ENCODE results near the gene UBN2.

UBN2 gene

GRCh38 chr7:139230774-139231512, at the start of gene UBN2:
Gene UBN2 (plus strand): TSS chr7:139231237. CDS start chr7:139231485, 248 bp downstream.
- TF ChIP-seq CTCF (IDR thresholded peaks at IDR 0.05; ENCODE audit: insufficient read depth, low read length, poor library complexity, severe bottlenecking): no peak
- Histone ChIP-seq H3K4me3 (replicated peaks; ENCODE audit: low read depth, low read length) (peak within 1 kb of the TSS; percentile 74), H3K36me3 (ENCODE audit: control insufficient read depth, insufficient read depth, low read length) (no peaks in the 10 kb centered on the region), H3K27me3 (replicated peaks; ENCODE audit: control insufficient read depth, insufficient read depth, low read length) (no peaks in the 10 kb centered on the region)
- DNase-seq (ENCODE audit: extremely low read depth, insufficient read length): peak; percentile 97

- no peak for TF ChIP-seq CTCF (IDR thresholded peaks at IDR 0.05; ENCODE audit: insufficient read depth, low read length, poor library complexity, severe bottlenecking)
- Histone ChIP-seq H3K4me3 (replicated peaks; ENCODE audit: low read depth, low read length) (no peak overlapping the region), H3K27me3 (replicated peaks; ENCODE audit: control insufficient read depth, insufficient read depth, low read length) (no peaks in the 10 kb centered on the region), H3K36me3 (ENCODE audit: control insufficient read depth, insufficient read depth, low read length) (no peaks in the 10 kb centered on the region; the same call in 1 of the 2 replicates)
- DNase-seq (ENCODE audit: extremely low read depth, insufficient read length): no peak
These were observed 49.6 kb upstream of the UBN2 start for GRCh38 chr7:139181404-139181803.

- Histone ChIP-seq H3K27me3 (replicated peaks; ENCODE audit: control insufficient read depth, insufficient read depth, low read length) (no peaks in the 10 kb centered on the region), H3K36me3 (ENCODE audit: control insufficient read depth, insufficient read depth, low read length) (no peaks in the 10 kb centered on the region; the same call in 1 of the 2 replicates), H3K4me3 (replicated peaks; ENCODE audit: low read depth, low read length) (no peak overlapping the region)
- no peak for TF ChIP-seq CTCF (IDR thresholded peaks at IDR 0.05; ENCODE audit: insufficient read depth, low read length, poor library complexity, severe bottlenecking)
- no peak for DNase-seq (ENCODE audit: extremely low read depth, insufficient read length)
These were observed 48.7 kb upstream of the UBN2 start for GRCh38 chr7:139182363-139182762.

DNA sequence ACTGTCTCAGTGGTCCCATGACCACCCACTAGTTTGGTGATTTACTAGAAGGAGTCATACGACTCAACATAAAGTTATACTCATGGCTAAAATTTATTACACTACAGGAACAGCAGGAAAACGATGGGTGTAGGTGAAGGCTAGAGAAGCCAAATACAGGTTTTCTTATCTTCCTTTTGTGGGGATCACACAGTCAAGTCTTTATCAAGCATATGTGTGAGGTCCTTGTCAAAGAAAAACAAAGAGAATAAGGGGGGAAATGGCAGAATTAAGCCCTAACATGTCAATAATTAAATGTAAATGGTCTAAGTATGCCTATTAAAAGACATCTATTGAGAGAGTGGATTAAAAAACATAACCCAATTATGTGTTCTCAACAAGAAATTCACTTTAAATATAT, 47.8 kb upstream of the UBN2 start:
- TF ChIP-seq CTCF (IDR thresholded peaks at IDR 0.05; ENCODE audit: insufficient read depth, low read length, poor library complexity, severe bottlenecking): no peak
- no peak for DNase-seq (ENCODE audit: extremely low read depth, insufficient read length)
- H3K36me3 ChIP-seq (ENCODE audit: control insufficient read depth, insufficient read depth, low read length): no peaks in the 10 kb centered on the region; the same call in 1 of the 2 replicates
- H3K4me3 ChIP-seq (replicated peaks; ENCODE audit: low read depth, low read length): no peak overlapping the region
- no peaks in the 10 kb centered on the region for H3K27me3 ChIP-seq (replicated peaks; ENCODE audit: control insufficient read depth, insufficient read depth, low read length)

- TF ChIP-seq CTCF (IDR thresholded peaks at IDR 0.05; ENCODE audit: insufficient read depth, low read length, poor library complexity, severe bottlenecking): no peak
- Histone ChIP-seq H3K27me3 (replicated peaks; ENCODE audit: control insufficient read depth, insufficient read depth, low read length) (no peaks in the 10 kb centered on the region), H3K4me3 (replicated peaks; ENCODE audit: low read depth, low read length) (no peak overlapping the region), H3K36me3 (ENCODE audit: control insufficient read depth, insufficient read depth, low read length) (no peaks in the 10 kb centered on the region; the same call in 1 of the 2 replicates)
- no peak for DNase-seq (ENCODE audit: extremely low read depth, insufficient read length)
These were observed 47.1 kb upstream of the UBN2 start for GRCh38 chr7:139183878-139184338.
